ENCODE data around the gene C1orf116.

Gene C1orf116

DNA sequence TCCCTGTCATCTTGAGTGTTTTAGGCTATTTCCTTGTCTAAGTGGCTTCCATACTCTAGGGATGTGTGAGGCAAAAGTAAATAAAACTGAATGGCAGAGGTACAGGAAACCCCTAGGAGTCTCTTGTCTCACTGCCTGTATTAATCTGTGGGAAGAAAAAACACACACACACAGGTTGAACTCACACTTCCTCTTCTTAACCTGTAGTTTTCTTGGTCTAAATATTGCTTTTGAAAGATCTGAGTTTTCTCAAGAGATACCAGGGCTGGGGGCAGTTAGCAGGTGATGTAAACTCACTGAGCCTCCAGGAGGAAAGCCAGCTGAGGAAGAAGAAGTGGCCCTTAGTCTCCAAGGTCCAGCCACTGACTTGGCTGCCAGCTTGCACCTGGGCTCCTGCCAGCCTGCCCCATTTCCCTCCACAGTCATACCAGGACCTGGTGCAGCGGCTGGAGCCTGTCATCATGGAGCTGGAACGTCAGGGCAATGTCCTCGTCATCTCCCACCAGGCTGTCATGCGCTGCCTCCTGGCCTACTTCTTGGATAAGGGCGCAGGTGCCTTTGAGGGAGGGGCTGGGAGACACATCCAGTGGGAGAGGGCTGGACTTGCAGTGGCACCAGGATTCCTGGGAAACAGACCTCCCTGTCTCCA, 37.4 kb upstream of the C1orf116 start:
- POLR2A ChIA-PET (ENCODE audit: low non-redundant PET), result no interaction called here
- TF ChIP-seq, protein P1, sequence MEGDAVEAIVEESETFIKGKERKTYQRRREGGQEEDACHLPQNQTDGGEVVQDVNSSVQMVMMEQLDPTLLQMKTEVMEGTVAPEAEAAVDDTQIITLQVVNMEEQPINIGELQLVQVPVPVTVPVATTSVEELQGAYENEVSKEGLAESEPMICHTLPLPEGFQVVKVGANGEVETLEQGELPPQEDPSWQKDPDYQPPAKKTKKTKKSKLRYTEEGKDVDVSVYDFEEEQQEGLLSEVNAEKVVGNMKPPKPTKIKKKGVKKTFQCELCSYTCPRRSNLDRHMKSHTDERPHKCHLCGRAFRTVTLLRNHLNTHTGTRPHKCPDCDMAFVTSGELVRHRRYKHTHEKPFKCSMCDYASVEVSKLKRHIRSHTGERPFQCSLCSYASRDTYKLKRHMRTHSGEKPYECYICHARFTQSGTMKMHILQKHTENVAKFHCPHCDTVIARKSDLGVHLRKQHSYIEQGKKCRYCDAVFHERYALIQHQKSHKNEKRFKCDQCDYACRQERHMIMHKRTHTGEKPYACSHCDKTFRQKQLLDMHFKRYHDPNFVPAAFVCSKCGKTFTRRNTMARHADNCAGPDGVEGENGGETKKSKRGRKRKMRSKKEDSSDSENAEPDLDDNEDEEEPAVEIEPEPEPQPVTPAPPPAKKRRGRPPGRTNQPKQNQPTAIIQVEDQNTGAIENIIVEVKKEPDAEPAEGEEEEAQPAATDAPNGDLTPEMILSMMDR (conservative IDR thresholded peaks at IDR 0.05; ENCODE audit: low read depth), result no peak
- CTCF ChIA-PET, result interaction anchor here (0.6 to 1.4 kb wide), 2 partner anchors 21 to 800 kb away, joined by 3 to 4 read pairs; no protein-coding TSS in a partner anchor
- DNase-seq (ENCODE audit: low spot score), result no peak
- H3K27ac ChIP-seq, result peak overlapping the region; percentile 4; the same call in 1 of the 2 replicates

DNA sequence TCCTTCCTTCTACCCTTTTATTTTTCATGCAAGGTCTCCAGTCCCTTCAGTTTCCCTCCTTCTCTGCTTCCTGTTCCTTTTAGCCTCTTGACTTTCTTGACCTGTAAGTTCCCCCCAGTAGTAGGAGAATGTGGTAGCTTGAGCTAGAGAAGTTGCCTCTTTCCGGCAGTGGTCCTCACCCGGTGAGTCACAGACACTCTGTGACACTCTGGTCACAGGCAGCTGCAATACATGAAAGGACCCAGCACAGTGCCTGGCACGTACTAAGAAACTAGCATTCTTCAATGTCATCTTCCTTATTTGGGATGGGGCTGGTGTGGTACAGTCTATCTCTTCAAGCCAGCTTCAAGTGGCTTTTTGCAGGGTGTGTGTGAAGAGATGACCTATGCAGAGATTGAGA, 36.5 kb upstream of the C1orf116 start:
- TF ChIP-seq, protein P1 (conservative IDR thresholded peaks at IDR 0.05; ENCODE audit: low read depth), result no peak
- H3K27ac ChIP-seq, result no peak overlapping the region
- CTCF ChIA-PET, result interaction anchor here (1.4 kb wide), 1 partner anchor 20 kb away, joined by 3 read pairs; no protein-coding TSS in a partner anchor
- no peak for DNase-seq (ENCODE audit: low spot score)
- POLR2A ChIA-PET (ENCODE audit: low non-redundant PET), result no interaction called here

DNA sequence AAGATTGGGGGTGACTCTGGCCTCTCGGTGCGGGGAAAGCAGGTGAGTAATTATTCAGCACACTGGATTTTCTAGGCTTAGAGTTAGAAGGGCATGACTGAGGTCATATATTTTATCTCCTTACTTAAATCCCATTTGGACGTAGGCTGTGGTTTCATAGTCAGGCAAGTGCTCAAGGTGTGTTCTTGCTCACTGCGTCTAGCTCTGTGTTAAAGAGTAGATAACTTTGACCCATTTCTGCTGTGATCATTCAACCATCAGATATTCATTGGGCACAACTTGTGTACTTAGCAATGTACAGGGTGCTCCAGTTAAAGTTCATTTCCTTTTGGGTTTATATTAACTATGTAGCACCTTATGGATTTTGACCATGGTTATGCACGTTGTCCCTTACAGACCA, 35.1 kb upstream of the C1orf116 start:
- DNase-seq (ENCODE audit: low spot score), result no peak
- TF ChIP-seq, protein P1 (conservative IDR thresholded peaks at IDR 0.05; ENCODE audit: low read depth), result no peak
- H3K27ac ChIP-seq, result no peak overlapping the region
- POLR2A ChIA-PET (ENCODE audit: low non-redundant PET), result no interaction called here
- CTCF ChIA-PET, result no interaction called here

DNA sequence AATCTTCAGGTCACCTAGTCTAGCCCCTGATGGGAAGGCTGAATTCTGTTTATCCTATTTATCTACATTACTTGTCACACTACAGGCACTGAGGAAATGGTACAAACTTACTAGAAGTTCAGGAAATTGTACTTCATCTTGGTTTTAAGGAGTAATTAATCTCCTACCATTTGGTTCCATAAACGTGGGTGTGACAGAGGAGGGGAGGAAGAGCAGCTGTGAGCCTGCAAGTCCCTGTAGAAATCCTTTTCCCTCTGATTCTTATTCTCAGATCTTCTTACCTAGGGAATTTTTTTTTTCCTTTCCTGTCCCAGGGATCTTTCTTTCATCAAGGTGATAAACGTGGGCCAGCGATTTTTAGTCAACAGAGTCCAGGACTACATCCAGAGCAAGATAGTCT, 34.6 kb upstream of the C1orf116 start:
- POLR2A ChIA-PET (ENCODE audit: low non-redundant PET), result no interaction called here
- TF ChIP-seq, protein P1 (conservative IDR thresholded peaks at IDR 0.05; ENCODE audit: low read depth), result no peak
- CTCF ChIA-PET, result no interaction called here

DNA sequence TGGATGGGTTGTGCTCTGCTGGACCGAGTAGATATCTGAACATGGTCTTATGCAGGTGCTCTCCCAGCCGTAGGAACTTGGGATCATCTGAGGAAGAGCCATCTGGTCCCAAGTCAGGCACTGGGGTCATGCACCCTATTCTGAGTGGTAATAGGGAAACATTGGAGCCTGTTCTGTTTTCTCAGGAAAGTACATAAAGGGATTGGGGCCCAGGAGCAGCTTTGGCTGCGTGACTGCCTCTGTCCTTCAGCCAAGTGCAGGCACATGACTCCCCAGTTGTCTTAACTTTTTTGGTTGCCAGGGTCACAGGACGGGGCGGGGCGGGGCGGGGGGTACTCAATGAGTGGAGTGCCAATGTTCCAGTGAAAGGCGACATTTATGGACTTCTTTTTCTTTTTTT, 32.0 kb upstream of the C1orf116 start:
- ChIA-PET POLR2A (ENCODE audit: low non-redundant PET) (no interaction called here), CTCF (interaction anchor here (0.7 kb wide), 1 partner anchor 14 kb away, joined by 8 read pairs; no protein-coding TSS in a partner anchor)
- H3K27ac ChIP-seq, result no peak overlapping the region
- no peak for DNase-seq (ENCODE audit: low spot score)
- TF ChIP-seq, protein P1 (conservative IDR thresholded peaks at IDR 0.05; ENCODE audit: low read depth), result no peak

More for the DNA sequence above, 34.6 kb upstream of the C1orf116 start:
- no peak for DNase-seq (ENCODE audit: low spot score)
- H3K27ac ChIP-seq, result no peak overlapping the region

DNA sequence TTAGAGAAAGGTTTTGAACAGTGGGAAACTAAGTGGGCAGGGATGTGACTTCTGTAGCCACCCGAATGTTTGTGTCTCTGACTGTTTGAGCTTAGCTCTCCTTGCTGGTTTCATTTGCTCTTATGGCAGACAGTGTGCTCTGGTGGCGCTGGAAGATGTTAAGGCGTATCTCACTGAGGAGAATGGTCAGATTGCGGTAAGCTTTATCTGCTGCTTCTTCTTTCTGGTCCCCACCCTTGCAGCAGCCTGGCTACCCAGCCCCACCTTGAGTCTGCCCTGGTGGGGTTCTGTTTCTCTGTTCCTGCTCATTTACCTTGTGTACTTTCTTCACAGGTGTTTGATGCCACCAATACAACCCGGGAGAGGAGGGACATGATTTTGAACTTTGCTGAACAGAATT, 30.5 kb upstream of the C1orf116 start:
- H3K27ac ChIP-seq, result no peak overlapping the region
- DNase-seq (ENCODE audit: low spot score), result no peak
- TF ChIP-seq, protein P1 (conservative IDR thresholded peaks at IDR 0.05; ENCODE audit: low read depth), result no peak
- ChIA-PET POLR2A (ENCODE audit: low non-redundant PET) (no interaction called here), CTCF (no interaction called here)
